ENCODE data around the gene CHRDL2. TPM values are rescaled to one million over a fixed set of nuclear protein-coding genes. Genes with fewer than 3 reads are reported as not detected.

Gene CHRDL2
- total RNA-seq, 1 experiment from 2014 or later, result 0.39 TPM

GRCh38 chr11:74647404-74647803 lies 83.8 kb downstream of the CHRDL2 start:
- no peaks in the 10 kb centered on the region for H3K27me3 Mint-ChIP-seq (ENCODE audit: low read depth)
- no peak overlapping the region for H3K4me3 Mint-ChIP-seq

More at GRCh38 chr11:74647404-74647803, 83.8 kb downstream of the CHRDL2 start:
- Histone ChIP-seq H4K91ac (ENCODE audit: insufficient read length, low read depth, low read length) (no peak overlapping the region), H3K27ac (ENCODE audit: insufficient read length, low read depth, low read length) (no peak overlapping the region), H3K27me3 (ENCODE audit: insufficient read depth, low read length) (no peaks in the 10 kb centered on the region), H3K56ac (ENCODE audit: insufficient read length, low read depth, low read length) (no peak overlapping the region), H2BK12ac (ENCODE audit: insufficient read length, low read depth, low read length) (no peak overlapping the region), H3T11ph (ENCODE audit: low read length) (no peak overlapping the region), H3K23me2 (ENCODE audit: insufficient read length, low read depth, low read length, poor library complexity, severe bottlenecking) (no peaks in the 10 kb centered on the region), H3K9ac (ENCODE audit: extremely low read depth, insufficient read length, low read length) (no peak overlapping the region), H2AK5ac (ENCODE audit: insufficient read length, low read length) (no peak overlapping the region), H3K18ac (ENCODE audit: insufficient read length, low read depth, low read length) (no peak overlapping the region), H2BK15ac (ENCODE audit: low read depth, low read length) (no peak overlapping the region), H3K79me1 (ENCODE audit: insufficient read depth, low read depth, low read length, poor library complexity, severe bottlenecking) (no peaks in the 10 kb centered on the region), H3K79me2 (ENCODE audit: insufficient read depth, low read length) (no peaks in the 10 kb centered on the region), H3K4me1 (ENCODE audit: insufficient read depth, low read length) (no peaks in the 10 kb centered on the region), H3K23ac (ENCODE audit: insufficient read length, low read depth, low read length) (no peak overlapping the region), H2BK5ac (ENCODE audit: insufficient read length, low read length) (no peak overlapping the region), H2BK20ac (ENCODE audit: low read depth, low read length, poor library complexity, severe bottlenecking) (no peak overlapping the region), H3K4ac (ENCODE audit: low read depth, low read length) (no peak overlapping the region), H4K5ac (ENCODE audit: insufficient read length, low read depth, low read length) (no peak overlapping the region), H3K4me2 (ENCODE audit: insufficient read depth, insufficient read length, low read length) (no peak overlapping the region), H3K9me3 (ENCODE audit: control insufficient read depth, low read depth, low read length) (no peaks in the 10 kb centered on the region), H4K20me1 (ENCODE audit: control insufficient read depth, insufficient read depth, insufficient read length) (no peaks in the 10 kb centered on the region), H3K14ac (ENCODE audit: insufficient read depth, low read length) (no peak overlapping the region), H2AFZ (ENCODE audit: low read length) (no peak overlapping the region), H2BK120ac (ENCODE audit: low read depth, low read length, poor library complexity, severe bottlenecking) (no peak overlapping the region), H4K8ac (replicated peaks; ENCODE audit: insufficient read length, low read depth, low read length) (no peak overlapping the region)
- peaks cover 8% of the 10 kb centered on the region in 2 experiments for H3K4me1 Mint-ChIP-seq
- DNase-seq, result no peak
- H3K9me3 Mint-ChIP-seq, result no peaks in the 10 kb centered on the region
- TF ChIP-seq, protein P1, sequence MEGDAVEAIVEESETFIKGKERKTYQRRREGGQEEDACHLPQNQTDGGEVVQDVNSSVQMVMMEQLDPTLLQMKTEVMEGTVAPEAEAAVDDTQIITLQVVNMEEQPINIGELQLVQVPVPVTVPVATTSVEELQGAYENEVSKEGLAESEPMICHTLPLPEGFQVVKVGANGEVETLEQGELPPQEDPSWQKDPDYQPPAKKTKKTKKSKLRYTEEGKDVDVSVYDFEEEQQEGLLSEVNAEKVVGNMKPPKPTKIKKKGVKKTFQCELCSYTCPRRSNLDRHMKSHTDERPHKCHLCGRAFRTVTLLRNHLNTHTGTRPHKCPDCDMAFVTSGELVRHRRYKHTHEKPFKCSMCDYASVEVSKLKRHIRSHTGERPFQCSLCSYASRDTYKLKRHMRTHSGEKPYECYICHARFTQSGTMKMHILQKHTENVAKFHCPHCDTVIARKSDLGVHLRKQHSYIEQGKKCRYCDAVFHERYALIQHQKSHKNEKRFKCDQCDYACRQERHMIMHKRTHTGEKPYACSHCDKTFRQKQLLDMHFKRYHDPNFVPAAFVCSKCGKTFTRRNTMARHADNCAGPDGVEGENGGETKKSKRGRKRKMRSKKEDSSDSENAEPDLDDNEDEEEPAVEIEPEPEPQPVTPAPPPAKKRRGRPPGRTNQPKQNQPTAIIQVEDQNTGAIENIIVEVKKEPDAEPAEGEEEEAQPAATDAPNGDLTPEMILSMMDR (conservative IDR thresholded peaks at IDR 0.05), result no peak
- H3K27ac Mint-ChIP-seq, result peak overlapping the region in 1 of 3 experiments; percentile 21; a peak in 1 of 7 replicates
- H3K36me3 Mint-ChIP-seq (ENCODE audit: insufficient read depth in 1 of 3, low read depth in 3 of 3), result peaks cover 0 to 10% (median 8%) of the 10 kb centered on the region in 3 experiments; a peak in 6 of 7 replicates
